HEK293 (cell line): Measurements from ENCODE around the gene SCN7A.

Experiments used
- AEBP2 ChIP-seq: fragments of 450-650 bp; formaldehyde crosslinking; IDR thresholded peaks from 2 replicates; pipeline ENCODE4 v1.5.1; 2016; ENCODE audit warnings: missing biosample characterization, missing genetic modification characterization, borderline replicate concordance
- KLF9 ChIP-seq: fragments of 450-650 bp; formaldehyde crosslinking; IDR thresholded peaks from 2 replicates; pipeline ENCODE4 v1.5.1; 2016; ENCODE audit warnings: missing biosample characterization, missing genetic modification characterization, low read depth
- PRDM1 ChIP-seq: fragments of 450-650 bp; formaldehyde crosslinking; IDR thresholded peaks from 2 replicates; pipeline ENCODE4; 2016; ENCODE audit warnings: missing biosample characterization, missing genetic modification characterization
- SETDB1 ChIP-seq: IDR thresholded peaks from one replicate; pipeline ENCODE4 v1.6.1; 2017; ENCODE audit warnings: mild to moderate bottlenecking, low read length, moderate library complexity, mixed read lengths; ENCODE audit not compliant: insufficient read length
- SP2 ChIP-seq: fragments of 450-650 bp; formaldehyde crosslinking; IDR thresholded peaks from 2 replicates; pipeline ENCODE4 v1.5.1; 2016; ENCODE audit warnings: missing biosample characterization, missing genetic modification characterization
- TCF7L2 ChIP-seq: IDR thresholded peaks from 2 replicates; pipeline ENCODE4 v1.6.1; 2011; ENCODE audit warnings: low read depth, mild to moderate bottlenecking, inconsistent platforms, low read length, moderate library complexity, borderline replicate concordance
- ZBTB1 ChIP-seq: fragments of 450-650 bp; formaldehyde crosslinking; IDR thresholded peaks from 2 replicates; pipeline ENCODE4 v1.5.1; 2016; ENCODE audit warnings: missing biosample characterization, missing genetic modification characterization
- ZBTB7A ChIP-seq: fragments of 450-650 bp; formaldehyde crosslinking; IDR thresholded peaks from 2 replicates; pipeline ENCODE4 v1.5.1; 2016; ENCODE audit warnings: low read depth, missing biosample characterization, missing genetic modification characterization
- ZFP41 ChIP-seq: fragments of 450-650 bp; formaldehyde crosslinking; IDR thresholded peaks from 2 replicates; pipeline ENCODE4 v1.5.1; 2016; ENCODE audit warnings: missing biosample characterization, missing genetic modification characterization, borderline replicate concordance
- ZNF157 ChIP-seq: fragments of 450-650 bp; formaldehyde crosslinking; IDR thresholded peaks from 2 replicates; pipeline ENCODE4 v1.5.1; 2016; ENCODE audit warnings: missing biosample characterization, missing genetic modification characterization
- ZNF174 ChIP-seq: fragments of 450-650 bp; formaldehyde crosslinking; IDR thresholded peaks from 2 replicates; pipeline ENCODE4 v1.5.0; 2017; ENCODE audit warnings: missing biosample characterization, mild to moderate bottlenecking, missing genetic modification characterization
- ZNF223 ChIP-seq: fragments of 450-650 bp; formaldehyde crosslinking; IDR thresholded peaks from 2 replicates; pipeline ENCODE4 v1.5.1; 2016; ENCODE audit warnings: missing biosample characterization, missing genetic modification characterization
- ZNF311 ChIP-seq: fragments of 450-650 bp; formaldehyde crosslinking; IDR thresholded peaks from 2 replicates; pipeline ENCODE4 v1.5.1; 2017; ENCODE audit warnings: missing biosample characterization, missing genetic modification characterization, borderline replicate concordance
- ZNF324 ChIP-seq: fragments of 450-650 bp; formaldehyde crosslinking; IDR thresholded peaks from 2 replicates; pipeline ENCODE4 v1.5.1; 2016; ENCODE audit warnings: missing biosample characterization, missing genetic modification characterization
- ZNF354C ChIP-seq: fragments of 450-650 bp; formaldehyde crosslinking; IDR thresholded peaks from 2 replicates; pipeline ENCODE4 v1.5.1; 2016; ENCODE audit warnings: missing biosample characterization, missing genetic modification characterization, low read depth, borderline replicate concordance
- ZNF394 ChIP-seq: fragments of 450-650 bp; formaldehyde crosslinking; IDR thresholded peaks from 2 replicates; pipeline ENCODE4 v1.5.1; 2016; ENCODE audit warnings: missing biosample characterization, missing genetic modification characterization, mild to moderate bottlenecking, moderate library complexity, borderline replicate concordance
- ZNF423 ChIP-seq: fragments of 450-650 bp; formaldehyde crosslinking; IDR thresholded peaks from 2 replicates; pipeline ENCODE4 v1.5.1; 2016; ENCODE audit warnings: missing biosample characterization, missing genetic modification characterization
- ZNF433 ChIP-seq: fragments of 450-650 bp; formaldehyde crosslinking; IDR thresholded peaks from 2 replicates; pipeline ENCODE4 v1.5.1; 2016; ENCODE audit warnings: missing biosample characterization, missing genetic modification characterization, low read depth
- ZNF473 ChIP-seq: fragments of 450-650 bp; formaldehyde crosslinking; IDR thresholded peaks from 2 replicates; pipeline ENCODE4 v1.5.1; 2017; ENCODE audit warnings: missing biosample characterization, missing genetic modification characterization
- ZNF501 ChIP-seq: fragments of 450-650 bp; formaldehyde crosslinking; IDR thresholded peaks from 2 replicates; pipeline ENCODE4 v1.5.1; 2016; ENCODE audit warnings: missing biosample characterization, missing genetic modification characterization
- ZNF529 ChIP-seq: fragments of 450-650 bp; formaldehyde crosslinking; IDR thresholded peaks from 2 replicates; pipeline ENCODE4 v1.5.1; 2017; ENCODE audit warnings: missing genetic modification characterization, missing biosample characterization; ENCODE audit not compliant: insufficient replicate concordance
- ZNF544 ChIP-seq: fragments of 450-650 bp; formaldehyde crosslinking; IDR thresholded peaks from 2 replicates; pipeline ENCODE4 v1.5.0; 2017; ENCODE audit warnings: missing biosample characterization, missing genetic modification characterization
- ZNF704 ChIP-seq: fragments of 450-650 bp; formaldehyde crosslinking; IDR thresholded peaks from 2 replicates; pipeline ENCODE4 v1.5.1; 2016; ENCODE audit warnings: missing biosample characterization, missing genetic modification characterization
- ZNF776 ChIP-seq: fragments of 450-650 bp; formaldehyde crosslinking; IDR thresholded peaks from 2 replicates; pipeline ENCODE4 v1.5.0; 2017; ENCODE audit warnings: missing biosample characterization, missing genetic modification characterization, borderline replicate concordance
- ZNF785 ChIP-seq: fragments of 450-650 bp; formaldehyde crosslinking; IDR thresholded peaks from 2 replicates; pipeline ENCODE4 v1.5.1; 2016; ENCODE audit warnings: missing biosample characterization, missing genetic modification characterization
- TF ChIP-seq, protein P1 (sequence below): fragments of 450-650 bp; formaldehyde crosslinking; IDR thresholded peaks from 2 replicates; pipeline ENCODE4 v1.5.1; 2017; ENCODE audit warnings: missing biosample characterization, missing genetic modification characterization
- TF ChIP-seq, protein P2 (sequence below): fragments of 450-650 bp; formaldehyde crosslinking; conservative IDR thresholded peaks from 2 replicates; pipeline ENCODE4 v1.5.1; 2016; ENCODE audit warnings: low read depth, missing biosample characterization, missing genetic modification characterization

Gene SCN7A

GRCh38 chr2:166375736-166376487 lies 118.1 kb downstream of the SCN7A start, which contains the start of gene SCN9A (continued):
- TF ChIP-seq ZFP41 (tag by site-specific recombination) = no peak
- TF ChIP-seq ZNF544 (tag by site-specific recombination) = no peak
- no peak for TF ChIP-seq ZNF324
- TF ChIP-seq ZBTB1 = no peak
- no peak for TF ChIP-seq ZNF776 (tag by site-specific recombination)
- TF ChIP-seq KLF9 (tag by site-specific recombination) = peak; percentile 72
- TF ChIP-seq ZNF394 (tag by site-specific recombination) = 0 out of 2 replicates have a peak, but pooled peaks have one; percentile 38
- no peak for TF ChIP-seq ZBTB7A (tag by site-specific recombination)
- TF ChIP-seq ZNF704 (tag by site-specific recombination) = no peak
- TF ChIP-seq ZNF433 (tag by site-specific recombination) = no peak
- TF ChIP-seq ZNF157 = no peak
- no peak for TF ChIP-seq ZNF473 (tag by site-specific recombination)
- no peak; the same call in 1 of the 2 replicates for TF ChIP-seq ZNF501 (tag by site-specific recombination)
- no peak for TF ChIP-seq TCF7L2
- TF ChIP-seq ZNF529 (tag by site-specific recombination) = no peak
- no peak for TF ChIP-seq ZNF174 (tag by site-specific recombination)
- no peak for TF ChIP-seq ZNF354C (tag by site-specific recombination)
- TF ChIP-seq, protein P1, sequence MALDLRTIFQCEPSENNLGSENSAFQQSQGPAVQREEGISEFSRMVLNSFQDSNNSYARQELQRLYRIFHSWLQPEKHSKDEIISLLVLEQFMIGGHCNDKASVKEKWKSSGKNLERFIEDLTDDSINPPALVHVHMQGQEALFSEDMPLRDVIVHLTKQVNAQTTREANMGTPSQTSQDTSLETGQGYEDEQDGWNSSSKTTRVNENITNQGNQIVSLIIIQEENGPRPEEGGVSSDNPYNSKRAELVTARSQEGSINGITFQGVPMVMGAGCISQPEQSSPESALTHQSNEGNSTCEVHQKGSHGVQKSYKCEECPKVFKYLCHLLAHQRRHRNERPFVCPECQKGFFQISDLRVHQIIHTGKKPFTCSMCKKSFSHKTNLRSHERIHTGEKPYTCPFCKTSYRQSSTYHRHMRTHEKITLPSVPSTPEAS (tag by site-specific recombination) = peak; percentile 79
- no peak for TF ChIP-seq SETDB1
- no peak for TF ChIP-seq ZNF223 (tag by site-specific recombination)
- no peak for TF ChIP-seq AEBP2
- TF ChIP-seq PRDM1 = no peak
- TF ChIP-seq ZNF423 (tag by site-specific recombination) = peak; percentile 68
- no peak for TF ChIP-seq ZNF785 (tag by site-specific recombination)
- no peak for TF ChIP-seq ZNF311 (tag by site-specific recombination)
- TF ChIP-seq, protein P2, sequence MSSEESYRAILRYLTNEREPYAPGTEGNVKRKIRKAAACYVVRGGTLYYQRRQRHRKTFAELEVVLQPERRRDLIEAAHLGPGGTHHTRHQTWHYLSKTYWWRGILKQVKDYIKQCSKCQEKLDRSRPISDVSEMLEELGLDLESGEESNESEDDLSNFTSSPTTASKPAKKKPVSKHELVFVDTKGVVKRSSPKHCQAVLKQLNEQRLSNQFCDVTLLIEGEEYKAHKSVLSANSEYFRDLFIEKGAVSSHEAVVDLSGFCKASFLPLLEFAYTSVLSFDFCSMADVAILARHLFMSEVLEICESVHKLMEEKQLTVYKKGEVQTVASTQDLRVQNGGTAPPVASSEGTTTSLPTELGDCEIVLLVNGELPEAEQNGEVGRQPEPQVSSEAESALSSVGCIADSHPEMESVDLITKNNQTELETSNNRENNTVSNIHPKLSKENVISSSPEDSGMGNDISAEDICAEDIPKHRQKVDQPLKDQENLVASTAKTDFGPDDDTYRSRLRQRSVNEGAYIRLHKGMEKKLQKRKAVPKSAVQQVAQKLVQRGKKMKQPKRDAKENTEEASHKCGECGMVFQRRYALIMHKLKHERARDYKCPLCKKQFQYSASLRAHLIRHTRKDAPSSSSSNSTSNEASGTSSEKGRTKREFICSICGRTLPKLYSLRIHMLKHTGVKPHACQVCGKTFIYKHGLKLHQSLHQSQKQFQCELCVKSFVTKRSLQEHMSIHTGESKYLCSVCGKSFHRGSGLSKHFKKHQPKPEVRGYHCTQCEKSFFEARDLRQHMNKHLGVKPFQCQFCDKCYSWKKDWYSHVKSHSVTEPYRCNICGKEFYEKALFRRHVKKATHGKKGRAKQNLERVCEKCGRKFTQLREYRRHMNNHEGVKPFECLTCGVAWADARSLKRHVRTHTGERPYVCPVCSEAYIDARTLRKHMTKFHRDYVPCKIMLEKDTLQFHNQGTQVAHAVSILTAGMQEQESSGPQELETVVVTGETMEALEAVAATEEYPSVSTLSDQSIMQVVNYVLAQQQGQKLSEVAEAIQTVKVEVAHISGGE = no peak; the same call in 1 of the 2 replicates
- peak; percentile 85 for TF ChIP-seq SP2 (tag by site-specific recombination)
